ENCODE data around the gene PCDHA3.
"Not testable (repeated sequence)": the region's sequence is repeated elsewhere in the genome, so short reads cannot be mapped to it uniquely, and the experiment has no call there.

PCDHA3 gene

DNA sequence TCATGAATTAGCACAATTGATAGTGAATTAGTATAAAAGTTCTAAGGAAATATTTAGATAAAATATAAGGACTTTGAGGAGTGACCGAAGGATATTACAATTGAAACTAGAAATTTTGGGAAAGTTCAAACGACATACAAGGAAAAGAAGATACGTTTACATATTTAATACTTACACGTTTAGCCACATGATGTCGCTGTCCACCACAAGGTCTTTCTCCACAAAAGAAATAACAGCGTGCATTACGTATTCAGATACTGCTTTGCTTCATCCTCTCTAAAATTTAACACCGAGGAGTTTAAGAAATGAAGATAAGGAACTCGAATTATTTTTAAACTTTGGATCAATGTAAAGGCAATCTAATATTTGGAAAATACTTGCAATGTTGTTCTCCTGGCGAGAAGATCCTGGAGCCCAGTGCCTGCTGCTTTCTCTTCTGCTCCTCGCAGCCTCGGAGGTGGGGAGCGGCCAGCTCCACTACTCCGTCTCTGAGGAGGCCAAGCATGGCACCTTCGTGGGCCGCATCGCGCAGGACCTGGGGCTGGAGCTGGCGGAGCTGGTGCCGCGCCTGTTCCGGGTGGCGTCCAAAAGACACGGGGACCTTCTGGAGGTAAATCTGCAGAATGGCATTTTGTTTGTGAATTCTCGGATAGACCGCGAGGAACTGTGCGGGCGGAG is at the start of gene PCDHA3:
PCDHA3 (plus strand) TSS at position 242 of the 678 bp plus-strand sequence.
- DNase-seq (ENCODE audit: low read depth), result peak; percentile 31
- peak within 1 kb of the TSS; percentile 43 for H3K4me3 ChIP-seq (ENCODE audit: low read length)

DNA sequence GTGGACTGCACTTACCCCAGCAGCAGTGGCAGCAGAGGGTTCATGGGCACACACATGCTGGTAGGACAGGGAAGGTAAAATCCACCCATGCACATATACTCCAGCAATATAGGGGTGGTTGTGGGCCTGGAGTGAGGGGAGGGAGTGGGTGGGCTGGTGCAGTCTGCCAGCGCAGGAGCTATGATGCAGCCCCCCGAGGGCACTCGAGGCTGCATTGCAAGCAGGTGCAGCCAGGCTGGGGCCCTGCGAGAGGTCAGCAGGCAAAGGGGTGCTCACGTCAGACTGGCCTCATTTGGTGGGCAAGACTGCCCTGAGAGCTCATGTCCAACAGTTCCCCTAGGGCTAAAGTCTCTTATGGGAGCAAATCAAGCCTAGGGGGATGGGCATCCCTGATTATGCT is 47.3 kb upstream of the PCDHA3 start:
- no peak overlapping the region for H3K4me3 ChIP-seq (ENCODE audit: low read length)
- TF ChIP-seq, protein P1, sequence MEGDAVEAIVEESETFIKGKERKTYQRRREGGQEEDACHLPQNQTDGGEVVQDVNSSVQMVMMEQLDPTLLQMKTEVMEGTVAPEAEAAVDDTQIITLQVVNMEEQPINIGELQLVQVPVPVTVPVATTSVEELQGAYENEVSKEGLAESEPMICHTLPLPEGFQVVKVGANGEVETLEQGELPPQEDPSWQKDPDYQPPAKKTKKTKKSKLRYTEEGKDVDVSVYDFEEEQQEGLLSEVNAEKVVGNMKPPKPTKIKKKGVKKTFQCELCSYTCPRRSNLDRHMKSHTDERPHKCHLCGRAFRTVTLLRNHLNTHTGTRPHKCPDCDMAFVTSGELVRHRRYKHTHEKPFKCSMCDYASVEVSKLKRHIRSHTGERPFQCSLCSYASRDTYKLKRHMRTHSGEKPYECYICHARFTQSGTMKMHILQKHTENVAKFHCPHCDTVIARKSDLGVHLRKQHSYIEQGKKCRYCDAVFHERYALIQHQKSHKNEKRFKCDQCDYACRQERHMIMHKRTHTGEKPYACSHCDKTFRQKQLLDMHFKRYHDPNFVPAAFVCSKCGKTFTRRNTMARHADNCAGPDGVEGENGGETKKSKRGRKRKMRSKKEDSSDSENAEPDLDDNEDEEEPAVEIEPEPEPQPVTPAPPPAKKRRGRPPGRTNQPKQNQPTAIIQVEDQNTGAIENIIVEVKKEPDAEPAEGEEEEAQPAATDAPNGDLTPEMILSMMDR (conservative IDR thresholded peaks at IDR 0.05; ENCODE audit: low read length), result no peak
- no peak for DNase-seq (ENCODE audit: low read depth)

More for the DNA sequence above, at the start of gene PCDHA3:
- TF ChIP-seq, protein P1 (conservative IDR thresholded peaks at IDR 0.05; ENCODE audit: low read length), result peak; percentile 52

DNA sequence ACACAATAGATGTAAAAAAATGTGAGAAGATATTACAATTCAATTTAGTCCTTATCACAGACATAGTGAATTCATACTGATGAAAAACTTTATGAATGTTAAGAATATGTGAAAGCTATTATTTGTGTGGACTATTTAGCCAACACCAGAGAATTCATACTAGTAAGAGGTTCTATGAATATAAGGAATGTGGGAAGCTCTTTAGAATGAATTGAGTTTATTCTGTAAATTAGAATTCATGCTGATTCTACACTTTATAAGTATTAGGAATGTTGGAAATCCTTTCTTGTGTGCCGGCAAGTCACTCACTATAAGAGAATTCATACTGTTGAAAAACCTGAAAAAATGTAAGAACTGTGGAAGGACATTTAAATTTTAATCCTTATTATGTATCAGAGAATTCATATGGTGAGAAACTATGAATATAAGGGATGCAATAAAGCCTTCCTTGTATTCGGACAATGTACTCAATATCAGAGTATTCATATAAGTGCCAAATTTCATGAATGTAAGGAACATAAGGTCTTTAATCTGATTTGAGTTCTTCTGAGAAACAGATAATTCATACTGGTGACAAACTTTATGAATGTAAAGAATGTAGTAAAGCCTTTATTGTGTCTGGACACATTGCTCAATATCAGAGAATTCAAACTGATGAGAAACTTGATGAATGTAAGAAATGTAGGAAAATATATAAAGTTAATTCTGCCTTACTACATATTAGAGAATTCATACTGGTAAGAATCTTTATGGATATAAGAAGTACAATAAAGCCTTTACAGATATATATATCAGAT is 36.5 kb upstream of the PCDHA3 start:
- H3K4me3 ChIP-seq (ENCODE audit: low read length), result no peak overlapping the region
- TF ChIP-seq, protein P1 (conservative IDR thresholded peaks at IDR 0.05; ENCODE audit: low read length), result no peak
- DNase-seq (ENCODE audit: low read depth), result no peak

DNA sequence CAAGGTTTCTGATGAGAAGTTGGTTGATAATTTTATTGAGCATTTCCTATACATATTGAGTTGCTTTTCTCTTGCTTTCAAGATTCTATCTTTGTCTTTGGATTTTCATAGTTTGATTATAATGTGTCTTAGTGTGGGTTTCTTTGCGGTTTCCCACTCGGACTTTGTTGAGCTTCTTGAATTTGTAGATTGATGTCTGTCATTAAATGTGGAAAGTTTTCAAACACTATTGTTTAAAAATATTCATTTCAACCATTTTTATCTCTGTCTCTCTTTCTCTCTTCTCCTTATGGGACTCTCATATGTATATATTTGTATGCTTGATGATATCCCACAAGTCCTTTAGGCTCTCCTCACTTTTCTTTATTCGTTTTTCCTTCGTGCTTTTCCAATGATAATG is 33.4 kb upstream of the PCDHA3 start:
- DNase-seq (ENCODE audit: low read depth), result no peak
- TF ChIP-seq, protein P1 (conservative IDR thresholded peaks at IDR 0.05; ENCODE audit: low read length), result no peak
- H3K4me3 ChIP-seq (ENCODE audit: low read length), result no peak overlapping the region

DNA sequence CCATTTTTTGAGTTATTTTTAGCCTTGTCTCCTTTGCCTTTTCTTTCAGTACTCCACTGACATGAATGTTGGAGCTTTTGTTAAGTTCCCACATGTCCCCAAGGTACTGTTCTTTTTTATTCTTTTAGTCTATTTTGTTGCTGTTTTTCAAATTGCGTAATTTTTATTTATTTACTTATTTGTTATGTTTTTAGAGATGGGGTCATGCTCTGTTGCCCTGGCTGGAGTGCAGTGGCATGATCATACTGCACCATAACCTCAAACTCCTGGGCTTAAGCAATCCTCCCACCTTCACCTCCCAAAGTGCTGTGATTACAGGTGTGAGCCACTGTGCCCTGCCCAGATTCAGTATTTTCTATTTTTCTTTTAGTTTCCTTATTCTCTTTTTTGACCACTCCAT is 20.3 kb upstream of the PCDHA3 start:
- DNase-seq (ENCODE audit: low read depth), result no peak
- TF ChIP-seq, protein P1 (conservative IDR thresholded peaks at IDR 0.05; ENCODE audit: low read length), result no peak
- H3K4me3 ChIP-seq (ENCODE audit: low read length), result no peak overlapping the region

DNA sequence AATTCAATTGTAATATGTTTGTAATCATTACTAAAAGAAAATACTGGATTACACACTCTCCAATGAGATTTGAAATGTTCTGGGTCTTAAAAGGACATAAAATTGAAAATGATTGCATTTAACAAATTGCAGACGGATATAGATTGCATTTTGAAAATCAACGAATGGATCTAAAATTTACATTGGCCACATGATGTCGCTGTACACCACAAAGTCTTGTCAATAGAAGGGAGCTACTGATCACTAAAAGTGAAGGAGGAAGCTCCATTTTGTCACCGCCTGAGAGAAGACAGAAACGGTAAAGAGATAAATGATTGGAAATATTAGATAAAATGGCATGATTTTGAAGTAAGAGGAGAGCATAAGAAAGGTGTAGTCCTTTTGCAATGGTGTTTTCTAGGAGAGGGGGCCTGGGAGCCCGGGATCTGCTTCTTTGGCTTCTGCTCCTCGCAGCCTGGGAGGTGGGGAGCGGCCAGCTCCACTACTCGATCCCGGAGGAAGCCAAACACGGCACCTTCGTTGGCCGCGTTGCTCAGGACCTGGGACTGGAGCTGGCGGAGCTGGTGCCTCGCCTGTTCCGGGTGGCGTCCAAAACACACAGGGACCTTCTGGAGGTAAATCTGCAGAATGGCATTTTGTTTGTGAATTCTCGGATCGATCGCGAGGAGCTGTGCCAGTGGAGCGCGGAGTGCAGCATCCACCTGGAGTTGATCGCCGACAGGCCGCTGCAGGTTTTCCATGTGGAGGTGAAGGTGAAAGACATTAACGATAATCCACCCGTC is 14.8 kb upstream of the PCDHA3 start, which contains the start of gene PCDHA1:
PCDHA1 (plus strand) TSS at position 236 of the 782 bp plus-strand sequence.
- TF ChIP-seq, protein P1 (conservative IDR thresholded peaks at IDR 0.05; ENCODE audit: low read length), result no peak

DNA sequence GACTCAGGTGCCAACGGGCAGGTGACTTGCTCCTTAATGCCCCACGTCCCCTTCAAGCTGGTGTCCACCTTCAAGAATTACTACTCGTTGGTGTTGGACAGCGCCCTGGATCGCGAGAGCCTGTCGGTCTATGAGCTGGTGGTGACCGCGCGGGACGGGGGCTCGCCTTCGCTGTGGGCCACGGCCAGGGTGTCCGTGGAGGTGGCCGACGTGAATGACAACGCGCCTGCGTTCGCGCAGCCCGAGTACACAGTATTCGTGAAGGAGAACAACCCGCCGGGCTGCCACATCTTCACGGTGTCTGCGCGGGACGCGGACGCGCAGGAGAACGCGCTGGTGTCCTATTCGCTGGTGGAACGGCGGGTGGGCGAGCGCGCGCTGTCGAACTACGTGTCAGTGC is 13.4 kb upstream of the PCDHA3 start:
- not testable (repeated sequence) for DNase-seq (ENCODE audit: low read depth)

More for the DNA sequence above, 14.8 kb upstream of the PCDHA3 start, which contains the start of gene PCDHA1:
- no peak for DNase-seq (ENCODE audit: low read depth)
- H3K4me3 ChIP-seq (ENCODE audit: low read length), result no peak within 1 kb of the TSS

DNA sequence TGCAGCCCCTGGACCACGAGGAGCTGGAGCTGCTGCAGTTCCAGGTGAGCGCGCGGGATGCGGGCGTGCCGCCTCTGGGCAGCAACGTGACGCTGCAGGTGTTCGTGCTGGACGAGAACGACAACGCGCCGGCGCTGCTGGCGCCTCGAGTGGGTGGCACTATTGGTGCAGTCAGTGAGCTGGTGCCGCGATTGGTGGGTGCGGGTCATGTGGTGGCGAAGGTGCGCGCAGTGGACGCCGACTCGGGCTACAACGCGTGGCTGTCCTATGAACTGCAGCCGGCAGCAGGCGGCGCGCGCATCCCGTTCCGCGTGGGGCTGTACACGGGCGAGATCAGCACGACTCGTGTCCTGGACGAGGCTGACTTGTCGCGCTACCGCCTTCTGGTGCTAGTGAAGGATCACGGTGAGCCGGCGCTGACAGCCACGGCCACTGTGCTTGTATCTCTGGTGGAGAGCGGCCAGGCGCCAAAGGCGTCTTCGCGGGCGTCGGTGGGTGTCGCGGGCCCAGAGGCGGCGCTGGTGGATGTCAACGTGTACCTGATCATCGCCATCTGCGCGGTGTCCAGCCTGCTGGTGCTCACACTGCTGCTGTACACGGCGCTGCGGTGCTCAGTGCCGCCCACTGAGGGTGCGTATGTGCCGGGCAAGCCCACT is 12.9 kb upstream of the PCDHA3 start:
- H3K4me3 ChIP-seq (ENCODE audit: low read length); DNase-seq (ENCODE audit: low read depth): not testable (repeated sequence)

More for the DNA sequence above, 13.4 kb upstream of the PCDHA3 start:
- not testable (repeated sequence) for H3K4me3 ChIP-seq (ENCODE audit: low read length)
